CD4-positive, alpha-beta T cell (primary cell): ENCODE measurements around the gene C2CD4D. TPM values are rescaled to one million over a fixed set of nuclear protein-coding genes. Genes with fewer than 3 reads are reported as not detected.
A peak's percentile ranks its signal among the peaks of the same experiment; 100 is the strongest.

ENCODE experiments used
- ATAC-seq: fragments of 200-7000 bp; cut with Tn5 transposase; one replicate; pipeline ENCODE4 v1.10.0; 2022; ENCODE audit warnings: mild to moderate bottlenecking; ENCODE audit not compliant: poor library complexity
- CTCF ChIA-PET: fragments of 350-600 bp; sonication (Branson Sonifier 250); formaldehyde crosslinking; loops from one replicate; lab custom pipeline; 2021; ENCODE audit warnings: antibody characterized with exemption, inconsistent platforms; lab: Charles Lee
- POLR2A ChIA-PET: fragments of 350-600 bp; sonication (Branson Sonifier 250); formaldehyde crosslinking; loops from one replicate; lab custom pipeline; 2021; ENCODE audit warnings: antibody characterized with exemption, inconsistent platforms; lab: Charles Lee
- DNase-seq, 14 experiments: peaks; one replicate each; pipeline ENCODE4 v3.0.0-alpha.2; 2013 to 2020; ENCODE audit warnings: mixed read lengths in 2 of 14
- H3K27ac ChIP-seq, 2 donors: one replicate each; pipeline versions ENCODE4 v1.5.1 to v1.7.0; 2013; ENCODE audit warnings: low read length in 2 of 2, low read depth in 1 of 2, mild to moderate bottlenecking in 1 of 2
- H3K27me3 ChIP-seq, 2 experiments: 1 replicate in 1 of 2; 2 replicates in 1 of 2; pipeline versions ENCODE4 v1.6.1 to v1.7.0; 2013; ENCODE audit warnings: low read length in 2 of 2, control low read depth in 1 of 2, mild to moderate bottlenecking in 1 of 2, moderate library complexity in 1 of 2; ENCODE audit not compliant: insufficient read depth in 2 of 2, control insufficient read depth in 1 of 2
- H3K36me3 ChIP-seq: one replicate; pipeline ENCODE4 v1.6.1; 2013; ENCODE audit warnings: low read length, control low read depth; ENCODE audit not compliant: insufficient read depth
- H3K4me1 ChIP-seq: one replicate; pipeline ENCODE4 v1.6.1; 2013; ENCODE audit warnings: low read length, control low read depth; ENCODE audit not compliant: insufficient read depth
- H3K4me3 ChIP-seq: one replicate; pipeline ENCODE4 v1.5.1; 2013; ENCODE audit warnings: mild to moderate bottlenecking, low read length, moderate library complexity
- H3K9me3 ChIP-seq, 2 experiments: 1 replicate in 1 of 2; 2 replicates in 1 of 2; pipeline versions ENCODE4 v1.6.1 to v1.7.0; 2013; ENCODE audit warnings: low read length in 2 of 2, mild to moderate bottlenecking in 2 of 2, control low read depth in 1 of 2, moderate library complexity in 1 of 2; ENCODE audit not compliant: control insufficient read depth in 1 of 2, insufficient read depth in 1 of 2
- H3K27ac Mint-ChIP-seq: one replicate; pipeline ENCODE4 v1.8.0; 2020; ENCODE audit warnings: mixed read lengths
- H3K27me3 Mint-ChIP-seq: one replicate; pipeline ENCODE4 v1.8.0; 2021; ENCODE audit warnings: mixed read lengths
- H3K36me3 Mint-ChIP-seq: one replicate; pipeline ENCODE4 v1.8.0; 2021; ENCODE audit warnings: low read depth, mixed read lengths
- H3K4me1 Mint-ChIP-seq: one replicate; pipeline ENCODE4 v1.8.0; 2021; ENCODE audit warnings: low read depth, mixed read lengths
- H3K4me3 Mint-ChIP-seq: one replicate; pipeline ENCODE4 v1.8.0; 2020; ENCODE audit warnings: mild to moderate bottlenecking, mixed read lengths
- H3K9me3 Mint-ChIP-seq: one replicate; pipeline ENCODE4 v1.8.0; 2020; ENCODE audit warnings: mixed read lengths
- CTCF ChIP-seq: fragments of 200-600 bp; IDR thresholded peaks from one replicate; pipeline ENCODE4 v1.8.0; 2022; ENCODE audit warnings: antibody characterized with exemption, mild to moderate bottlenecking
- intact Hi-C, 2 experiments: fragments of 100-400 bp; cut with DNase I in 1 of 2; cut with micrococcal nuclease in 1 of 2; formaldehyde crosslinking; loops; one replicate each; pipeline versions ENCODE4 v1.15.1 to v1.9.0; 2023 to 2025; cut with DNase I, micrococcal nuclease
- total RNA-seq, 174 experiments: library from RNA in 2 of 174; stranded (reverse) in 2 of 174; gene quantifications; one replicate each; pipeline ENCODE4 v1.2.3 and lab custom pipeline; 2021 to 2026

C2CD4D gene
- total RNA-seq, 2 experiments from 2014 or later, result 0.75 to 0.88 TPM

DNA sequence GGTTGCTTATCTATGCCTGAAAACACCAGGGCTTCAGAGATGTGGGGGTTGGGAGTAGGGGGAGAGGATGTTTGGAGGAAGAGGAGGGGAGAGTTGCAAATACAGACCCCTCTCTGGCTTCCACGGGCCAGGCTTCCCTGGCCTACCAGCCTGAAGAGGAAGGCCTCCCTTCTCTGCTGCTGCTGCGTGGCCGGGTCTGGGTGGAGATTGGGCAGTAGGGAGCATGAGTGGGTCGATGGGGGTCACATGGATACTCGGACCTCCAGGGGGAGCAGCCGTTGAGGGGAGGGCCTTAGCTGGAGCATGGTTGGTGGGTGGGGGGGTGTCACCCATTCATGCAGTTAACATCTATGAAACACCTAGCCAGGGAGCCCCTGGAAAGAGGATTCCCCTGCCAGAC, 9.6 kb downstream of the C2CD4D start:
- Histone ChIP-seq H3K27me3 (no peaks in the 10 kb centered on the region), H3K36me3 (no peaks in the 10 kb centered on the region), H3K27ac (peak overlapping the region; percentile 44 to 61), H3K9me3 (no peaks in the 10 kb centered on the region), H3K4me3 (no peak overlapping the region), H3K4me1 (peaks cover 99% of the 10 kb centered on the region)
- intact Hi-C loops, result no loop called here
- ChIA-PET CTCF (interaction anchor here (0.6 to 1.6 kb wide), 6 partner anchors 10 to 449 kb away, joined by 3 to 5 read pairs (median 4); partner anchors contain the start of genes C2CD4D and MRPL9), POLR2A (interaction anchor here (1.1 to 2.5 kb wide), 5 partner anchors 8 to 79 kb away, joined by 4 to 12 read pairs (median 5); partner anchors contain the start of genes C2CD4D and THEM4)
- ATAC-seq, result no peak
- H3K9me3 Mint-ChIP-seq, result no peaks in the 10 kb centered on the region
- no peak for TF ChIP-seq CTCF
- no peak for DNase-seq
- H3K4me1 Mint-ChIP-seq, result peaks cover 92% of the 10 kb centered on the region
- no peaks in the 10 kb centered on the region for H3K27me3 Mint-ChIP-seq
- peak overlapping the region; percentile 79 for H3K27ac Mint-ChIP-seq
- H3K4me3 Mint-ChIP-seq, result peak overlapping the region; percentile 59
- H3K36me3 Mint-ChIP-seq, result no peaks in the 10 kb centered on the region

DNA sequence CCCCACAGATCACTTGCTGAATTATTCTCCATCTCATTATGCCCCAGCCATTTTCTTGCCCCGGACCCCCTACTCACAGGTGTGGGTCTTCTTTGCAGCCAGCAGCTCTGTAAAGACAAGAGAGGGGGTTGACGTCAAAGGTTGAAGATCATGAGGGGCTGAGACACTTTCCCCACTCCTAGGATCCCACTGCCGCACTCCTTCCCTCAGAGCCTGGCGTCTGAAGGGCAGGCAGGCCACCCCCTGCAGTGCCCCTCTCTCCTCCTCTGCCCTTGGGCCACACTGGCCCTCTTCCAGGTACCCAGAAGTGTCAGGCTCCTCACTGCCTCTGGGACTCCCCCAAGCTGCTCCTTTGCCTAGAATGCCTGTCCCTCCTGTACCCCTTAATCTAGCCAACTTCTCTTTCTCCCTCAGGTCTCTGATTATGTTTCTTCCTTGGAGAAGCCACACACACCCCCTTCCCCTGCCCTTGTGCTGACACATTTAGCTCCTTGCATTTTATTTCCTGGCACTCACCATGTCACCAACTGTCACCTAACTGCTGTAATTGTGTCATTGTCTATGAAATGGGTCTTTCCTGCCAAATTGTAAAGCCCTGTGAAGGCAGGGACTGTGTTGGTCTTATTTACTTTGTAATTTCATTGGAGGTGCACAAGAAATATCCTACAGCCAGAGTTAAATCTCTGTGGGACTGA, 10.1 kb downstream of the C2CD4D start:
- H3K27ac ChIP-seq, result peak overlapping the region; percentile 42 to 61
- Mint-ChIP-seq H3K4me3 (peak overlapping the region; percentile 59), H3K27ac (peak overlapping the region; percentile 79), H3K27me3 (no peaks in the 10 kb centered on the region), H3K36me3 (no peaks in the 10 kb centered on the region), H3K9me3 (no peaks in the 10 kb centered on the region), H3K4me1 (peaks cover 91% of the 10 kb centered on the region)
- no peaks in the 10 kb centered on the region for H3K27me3 ChIP-seq
- no peak for TF ChIP-seq CTCF
- no peak overlapping the region for H3K4me3 ChIP-seq
- ChIA-PET CTCF (interaction anchor here (0.7 to 1.6 kb wide), 5 partner anchors 11 to 94 kb away, joined by 3 to 5 read pairs (median 3); partner anchors contain the start of gene C2CD4D), POLR2A (interaction anchor here (1.1 to 2.5 kb wide), 6 partner anchors 9 to 79 kb away, joined by 4 to 12 read pairs (median 6); partner anchors contain the start of genes C2CD4D, TDRKH and THEM4)
- DNase-seq (no peak), ATAC-seq (no peak)
- H3K36me3 ChIP-seq, result no peaks in the 10 kb centered on the region
- intact Hi-C loops, result no loop called here
- H3K4me1 ChIP-seq, result peaks cover 99% of the 10 kb centered on the region
- no peaks in the 10 kb centered on the region for H3K9me3 ChIP-seq

GRCh38 chr1:151828921-151829320, 10.7 kb downstream of the C2CD4D start:
- H3K36me3 ChIP-seq, result no peaks in the 10 kb centered on the region
- TF ChIP-seq CTCF, result no peak
- no peaks in the 10 kb centered on the region for H3K27me3 ChIP-seq
- ATAC-seq (no peak), DNase-seq (peak in 1 of 14 experiments; percentile 37)
- ChIA-PET CTCF (interaction anchor here (1.4 to 1.5 kb wide), 2 partner anchors 94 to 235 kb away, joined by 3 read pairs; no protein-coding TSS in a partner anchor), POLR2A (interaction anchor here (0.6 to 2.5 kb wide), 5 partner anchors 8 to 39 kb away, joined by 3 to 12 read pairs (median 4); partner anchors contain the start of gene TDRKH)
- Mint-ChIP-seq H3K27me3 (no peaks in the 10 kb centered on the region), H3K36me3 (no peaks in the 10 kb centered on the region), H3K9me3 (no peaks in the 10 kb centered on the region), H3K4me3 (peak overlapping the region; percentile 59), H3K4me1 (peaks cover 86% of the 10 kb centered on the region), H3K27ac (peak overlapping the region; percentile 79)
- peaks cover 98% of the 10 kb centered on the region for H3K4me1 ChIP-seq
- intact Hi-C loops, result no loop called here
- no peaks in the 10 kb centered on the region for H3K9me3 ChIP-seq
- H3K4me3 ChIP-seq, result no peak overlapping the region
- peak overlapping the region; percentile 25 to 42 for H3K27ac ChIP-seq
